B cell (primary cell): Measurements from ENCODE around the gene PRKAB1. TPM values are rescaled to one million over a fixed set of nuclear protein-coding genes. Genes with fewer than 3 reads are reported as not detected.

Experiments used
- ATAC-seq: fragments of 200-7000 bp; cut with Tn5 transposase; one replicate; pipeline ENCODE4 v1.10.0; 2021; ENCODE audit warnings: low read depth, mild to moderate bottlenecking, moderate number of reproducible peaks, moderate library complexity
- CTCF ChIA-PET: fragments of 350-600 bp; sonication (Branson Sonifier 250); formaldehyde crosslinking; loops from one replicate; lab custom pipeline; 2021; ENCODE audit warnings: antibody characterized with exemption, inconsistent platforms; lab: Charles Lee
- POLR2A ChIA-PET: fragments of 350-600 bp; sonication (Branson Sonifier 250); formaldehyde crosslinking; loops from one replicate; lab custom pipeline; 2021; ENCODE audit warnings: antibody characterized with exemption; lab: Charles Lee
- DNase-seq: peaks from one replicate; pipeline ENCODE4 v3.0.0; 2013
- H2AFZ ChIP-seq: 2 replicates; pipeline ENCODE4 v1.6.1; 2012; ENCODE audit warnings: mild to moderate bottlenecking, low read depth, low read length; ENCODE audit not compliant: insufficient read depth, poor library complexity, severe bottlenecking
- H3K27ac ChIP-seq, 2 donors: 1 replicate in 1 of 2; 2 replicates in 1 of 2; pipeline ENCODE4 v1.5.1; 2012 to 2013; ENCODE audit warnings: low read length in 2 of 2, mild to moderate bottlenecking in 2 of 2, moderate library complexity in 1 of 2
- H3K27me3 ChIP-seq, 4 experiments: fragments of 200-600 bp in 1 of 4; sonication (generic) in 1 of 4; replicated peaks in 1 of 4; 1 replicate in 2 of 4; 2 replicates in 2 of 4; pipeline versions ENCODE4 v1.6.1 to v1.7.0; 2013 to 2016; ENCODE audit warnings: low read length in 3 of 4, mild to moderate bottlenecking in 2 of 4, mixed read lengths in 1 of 4, moderate library complexity in 1 of 4; ENCODE audit not compliant: insufficient read depth in 4 of 4, control insufficient read depth in 3 of 4; ENCODE audit errors: control extremely low read depth in 1 of 4
- H3K36me3 ChIP-seq, 2 experiments: replicated peaks in 1 of 2; 1 replicate in 1 of 2; 2 replicates in 1 of 2; pipeline versions ENCODE4 v1.6.1 to v1.7.1; 2013; ENCODE audit warnings: low read length in 1 of 2; ENCODE audit not compliant: insufficient read depth in 2 of 2, control insufficient read depth in 1 of 2; ENCODE audit errors: control extremely low read depth in 1 of 2, extremely low read depth in 1 of 2
- H3K4me1 ChIP-seq, 2 donors: fragments of 200-600 bp in 1 of 2; sonication (generic) in 1 of 2; 1 replicate in 1 of 2; 2 replicates in 1 of 2; pipeline versions ENCODE4 v1.5.1 to v1.6.1; 2013 to 2017; ENCODE audit warnings: low read length in 2 of 2; ENCODE audit not compliant: control insufficient read depth in 2 of 2, insufficient read depth in 2 of 2
- H3K4me2 ChIP-seq: replicated peaks from 2 replicates; pipeline ENCODE3; 2012; ENCODE audit warnings: mild to moderate bottlenecking, low read depth, low read length; ENCODE audit not compliant: poor library complexity, severe bottlenecking
- H3K4me3 ChIP-seq, 5 experiments: fragments of 200-600 bp in 1 of 5; sonication (generic) in 1 of 5; 1 replicate in 3 of 5; 2 replicates in 2 of 5; pipeline versions ENCODE4 v1.5.1 to v1.7.0; 2011 to 2016; ENCODE audit warnings: low read length in 4 of 5, mild to moderate bottlenecking in 4 of 5, low read depth in 2 of 5, control low read depth in 1 of 5, moderate library complexity in 1 of 5; ENCODE audit not compliant: insufficient read depth in 1 of 5; ENCODE audit errors: control extremely low read depth in 1 of 5, extremely low read depth in 1 of 5
- H3K79me2 ChIP-seq: fragments of 200-600 bp; sonication (generic); one replicate; pipeline ENCODE4 v1.6.0; 2016; ENCODE audit warnings: low read length; ENCODE audit not compliant: control insufficient read depth, insufficient read depth
- H3K9ac ChIP-seq: fragments of 200-600 bp; sonication (generic); 2 replicates; pipeline ENCODE4 v1.6.1; 2017; ENCODE audit warnings: mild to moderate bottlenecking, low read length, moderate library complexity
- H3K9me3 ChIP-seq, 3 donors: one replicate each; pipeline versions ENCODE4 v1.6.1 to v1.7.1; 2013; ENCODE audit warnings: low read length in 2 of 3; ENCODE audit not compliant: control insufficient read depth in 2 of 3, insufficient read depth in 1 of 3; ENCODE audit errors: control extremely low read depth in 1 of 3
- H4K20me1 ChIP-seq: 2 replicates; pipeline ENCODE4 v1.6.0; 2012; ENCODE audit warnings: mild to moderate bottlenecking, low read length; ENCODE audit not compliant: insufficient read depth, control insufficient read depth, poor library complexity, severe bottlenecking
- H3K27ac Mint-ChIP-seq: one replicate; pipeline ENCODE4 v1.8.0; 2021; ENCODE audit warnings: mixed read lengths
- H3K27me3 Mint-ChIP-seq: one replicate; pipeline ENCODE4 v1.8.0; 2021; ENCODE audit warnings: mixed read lengths
- H3K4me1 Mint-ChIP-seq: one replicate; pipeline ENCODE4 v1.8.0; 2021; ENCODE audit warnings: mixed read lengths
- H3K4me3 Mint-ChIP-seq: one replicate; pipeline ENCODE4 v1.8.0; 2021; ENCODE audit warnings: mixed read lengths
- H3K9me3 Mint-ChIP-seq: one replicate; pipeline ENCODE4 v1.8.0; 2022; ENCODE audit warnings: mixed read lengths; ENCODE audit not compliant: insufficient read depth
- CTCF ChIP-seq: fragments of 200-600 bp; IDR thresholded peaks from one replicate; pipeline ENCODE4 v1.8.0; 2022; ENCODE audit warnings: antibody characterized with exemption, mild to moderate bottlenecking
- EZH2 ChIP-seq: IDR thresholded peaks from 2 replicates; pipeline ENCODE4 v1.6.1; 2012; ENCODE audit warnings: borderline replicate concordance, low read depth, mild to moderate bottlenecking, moderate library complexity, low read length; ENCODE audit not compliant: insufficient read depth, poor library complexity, severe bottlenecking
- WGBS: methylation state at CpG from one replicate; pipeline ENCODE4 v1.1.5; 2013; ENCODE audit warnings: missing lambda C conversion rate; ENCODE audit not compliant: insufficient coverage; 5-methylcytosine and 5-hydroxymethylcytosine counted together
- intact Hi-C: fragments of 100-400 bp; cut with micrococcal nuclease; formaldehyde crosslinking; loops from one replicate; pipeline ENCODE4 v1.10.0; 2022
- polyA plus RNA-seq: library from polyadenylated mRNA; depleted of rRNA; stranded (reverse); fragments of >200 nt; gene quantifications from 2 replicates; pipeline ENCODE4 v1.2.3, GENCODE V29; 2012
- total RNA-seq, 2 donors: library from RNA; stranded (reverse); fragments of 120-200 nt in 1 of 2; gene quantifications; 1 replicate in 1 of 2; 2 replicates in 1 of 2; pipeline versions ENCODE4 v1.2.3 to v1.2.4, GENCODE V29; 2013 to 2022

The PRKAB1 gene
- total and polyA plus RNA-seq, 2 donors (not counting 1 experiment from before 2014, with no cell fraction given): 36.4 to 56.4 TPM

GRCh38 chr12:119660076-119660475, 7.9 kb upstream of the PRKAB1 start:
- H3K4me1 Mint-ChIP-seq: no peaks in the 10 kb centered on the region
- no peaks in the 10 kb centered on the region for H3K4me1 ChIP-seq
- TF ChIP-seq CTCF: no peak
- TF ChIP-seq EZH2: no peak
- DNase-seq (no peak), ATAC-seq (no peak)
- no peaks in the 10 kb centered on the region for H3K79me2 ChIP-seq
- WGBS: 45% methylated on average over 3 of the region's 5 CpGs
- no peak overlapping the region for H2AFZ ChIP-seq
- ChIA-PET POLR2A (no interaction called here), CTCF (interaction anchor here (0.9 kb wide), 1 partner anchor 9 kb away, joined by 3 read pairs; no protein-coding TSS in a partner anchor)
- no peak overlapping the region for H3K27ac ChIP-seq
- no peaks in the 10 kb centered on the region for H3K27me3 Mint-ChIP-seq
- H3K4me3 ChIP-seq: no peak overlapping the region
- H3K36me3 ChIP-seq: no peaks in the 10 kb centered on the region
- H3K27ac Mint-ChIP-seq: no peak overlapping the region
- H3K9me3 ChIP-seq: peaks cover 0 to 4% (median 0%) of the 10 kb centered on the region in 3 donors
- H3K4me3 Mint-ChIP-seq: no peak overlapping the region
- intact Hi-C loops: no loop called here
- H4K20me1 ChIP-seq: no peaks in the 10 kb centered on the region
- no peaks in the 10 kb centered on the region for H3K9me3 Mint-ChIP-seq
- no peaks in the 10 kb centered on the region for H3K27me3 ChIP-seq
- H3K9ac ChIP-seq: no peak overlapping the region
- no peak overlapping the region for H3K4me2 ChIP-seq

GRCh38 chr12:119661882-119662281, 6.1 kb upstream of the PRKAB1 start:
- no peak for DNase-seq
- Histone ChIP-seq H3K36me3 (no peaks in the 10 kb centered on the region), H4K20me1 (no peaks in the 10 kb centered on the region), H3K9ac (no peak overlapping the region), H3K4me1 (peaks cover 13 to 14% of the 10 kb centered on the region in 2 donors), H3K4me2 (no peak overlapping the region), H3K27me3 (no peaks in the 10 kb centered on the region), H3K79me2 (peaks cover 8% of the 10 kb centered on the region), H2AFZ (no peak overlapping the region), H3K9me3 (no peaks in the 10 kb centered on the region), H3K4me3 (no peak overlapping the region), H3K27ac (no peak overlapping the region)
- ChIA-PET POLR2A (no interaction called here), CTCF (interaction anchor here (1.0 to 1.3 kb wide), 3 partner anchors 10 to 218 kb away, joined by 3 read pairs; no protein-coding TSS in a partner anchor)
- Mint-ChIP-seq H3K27ac (no peak overlapping the region), H3K4me1 (peaks cover 14% of the 10 kb centered on the region), H3K27me3 (no peaks in the 10 kb centered on the region), H3K9me3 (no peaks in the 10 kb centered on the region), H3K4me3 (no peak overlapping the region)
- TF ChIP-seq CTCF: no peak
- TF ChIP-seq EZH2: no peak
- WGBS: 78% methylated on average over 1 of the region's 4 CpGs
- no peak for ATAC-seq
- intact Hi-C loops: no loop called here
